ENCODE results near the gene TMEM242. TPM values are rescaled to one million over a fixed set of nuclear protein-coding genes. Genes with fewer than 3 reads are reported as not detected.
A peak's percentile ranks its signal among the peaks of the same experiment; 100 is the strongest.

TMEM242 gene
- total RNA-seq, 1 donor from 2014 or later = 9.6 TPM

GRCh38 chr6:157330831-157331230 is 7.5 kb upstream of the TMEM242 start:
- no peaks in the 10 kb centered on the region for H3K36me3 ChIP-seq (ENCODE audit: control insufficient read depth, insufficient read depth, low read length)
- H3K27me3 ChIP-seq (ENCODE audit: control insufficient read depth, insufficient read depth, low read length) = no peaks in the 10 kb centered on the region
- no peak for DNase-seq (ENCODE audit: low read depth)
- no peak for TF ChIP-seq CTCF (IDR thresholded peaks at IDR 0.05; ENCODE audit: insufficient read depth, low read length, poor library complexity, severe bottlenecking)
- no peak overlapping the region for H3K4me3 ChIP-seq (ENCODE audit: low read depth, low read length)

- Histone ChIP-seq H3K36me3 (ENCODE audit: control insufficient read depth, insufficient read depth, low read length) (no peaks in the 10 kb centered on the region), H3K27me3 (ENCODE audit: control insufficient read depth, insufficient read depth, low read length) (no peaks in the 10 kb centered on the region), H3K4me3 (ENCODE audit: low read depth, low read length) (no peak overlapping the region)
- TF ChIP-seq CTCF (IDR thresholded peaks at IDR 0.05; ENCODE audit: insufficient read depth, low read length, poor library complexity, severe bottlenecking) = no peak
- DNase-seq (ENCODE audit: low read depth) = no peak
These were observed 6.5 kb upstream of the TMEM242 start for GRCh38 chr6:157329829-157330228.

GRCh38 chr6:157328108-157328692 is 4.9 kb upstream of the TMEM242 start:
- no peak for DNase-seq (ENCODE audit: low read depth)
- H3K27me3 ChIP-seq (ENCODE audit: control insufficient read depth, insufficient read depth, low read length) = no peaks in the 10 kb centered on the region
- TF ChIP-seq CTCF (IDR thresholded peaks at IDR 0.05; ENCODE audit: insufficient read depth, low read length, poor library complexity, severe bottlenecking) = no peak
- no peaks in the 10 kb centered on the region for H3K36me3 ChIP-seq (ENCODE audit: control insufficient read depth, insufficient read depth, low read length)
- H3K4me3 ChIP-seq (ENCODE audit: low read depth, low read length) = no peak overlapping the region

- no peak for TF ChIP-seq CTCF (IDR thresholded peaks at IDR 0.05; ENCODE audit: insufficient read depth, low read length, poor library complexity, severe bottlenecking)
- DNase-seq (ENCODE audit: low read depth) = no peak
- Histone ChIP-seq H3K36me3 (ENCODE audit: control insufficient read depth, insufficient read depth, low read length) (no peaks in the 10 kb centered on the region), H3K4me3 (ENCODE audit: low read depth, low read length) (no peak overlapping the region), H3K27me3 (ENCODE audit: control insufficient read depth, insufficient read depth, low read length) (no peaks in the 10 kb centered on the region)
These were observed 3.7 kb upstream of the TMEM242 start for GRCh38 chr6:157326979-157327378.

GRCh38 chr6:157325069-157325805 is 1.9 kb upstream of the TMEM242 start:
- DNase-seq (ENCODE audit: low read depth) = no peak
- Histone ChIP-seq H3K4me3 (ENCODE audit: low read depth, low read length) (no peak overlapping the region), H3K36me3 (ENCODE audit: control insufficient read depth, insufficient read depth, low read length) (no peaks in the 10 kb centered on the region), H3K27me3 (ENCODE audit: control insufficient read depth, insufficient read depth, low read length) (no peaks in the 10 kb centered on the region)
- no peak for TF ChIP-seq CTCF (IDR thresholded peaks at IDR 0.05; ENCODE audit: insufficient read depth, low read length, poor library complexity, severe bottlenecking)

GRCh38 chr6:157323966-157324300 is 614 bp upstream of the TMEM242 start:
- no peak for DNase-seq (ENCODE audit: low read depth)

More at GRCh38 chr6:157323966-157324300, 614 bp upstream of the TMEM242 start:
- Histone ChIP-seq H3K36me3 (ENCODE audit: control insufficient read depth, insufficient read depth, low read length) (no peaks in the 10 kb centered on the region), H3K27me3 (ENCODE audit: control insufficient read depth, insufficient read depth, low read length) (no peaks in the 10 kb centered on the region), H3K4me3 (ENCODE audit: low read depth, low read length) (peak overlapping the region; percentile 96)
- TF ChIP-seq CTCF (IDR thresholded peaks at IDR 0.05; ENCODE audit: insufficient read depth, low read length, poor library complexity, severe bottlenecking) = peak; percentile 27
